Neural progenitor cell (in vitro differentiated cells): ENCODE results near the gene AQP12B.

Experiments used
- EZH2 ChIP-seq: fragments of 200-600 bp; sonication (generic); IDR thresholded peaks from 2 replicates; pipeline ENCODE4 v1.6.1; 2017; ENCODE audit warnings: antibody characterized with exemption, mild to moderate bottlenecking, moderate library complexity
- EZH2phosphoT487 ChIP-seq: fragments of 200-600 bp; sonication (generic); IDR thresholded peaks from 2 replicates; pipeline ENCODE4 v1.6.1; 2017; ENCODE audit warnings: antibody characterized with exemption
- TF ChIP-seq, protein P1 (sequence below): fragments of 200-600 bp; sonication (generic); IDR thresholded peaks from 2 replicates; pipeline ENCODE4 v1.5.1; 2017; ENCODE audit warnings: antibody characterized with exemption, mild to moderate bottlenecking

DNA sequence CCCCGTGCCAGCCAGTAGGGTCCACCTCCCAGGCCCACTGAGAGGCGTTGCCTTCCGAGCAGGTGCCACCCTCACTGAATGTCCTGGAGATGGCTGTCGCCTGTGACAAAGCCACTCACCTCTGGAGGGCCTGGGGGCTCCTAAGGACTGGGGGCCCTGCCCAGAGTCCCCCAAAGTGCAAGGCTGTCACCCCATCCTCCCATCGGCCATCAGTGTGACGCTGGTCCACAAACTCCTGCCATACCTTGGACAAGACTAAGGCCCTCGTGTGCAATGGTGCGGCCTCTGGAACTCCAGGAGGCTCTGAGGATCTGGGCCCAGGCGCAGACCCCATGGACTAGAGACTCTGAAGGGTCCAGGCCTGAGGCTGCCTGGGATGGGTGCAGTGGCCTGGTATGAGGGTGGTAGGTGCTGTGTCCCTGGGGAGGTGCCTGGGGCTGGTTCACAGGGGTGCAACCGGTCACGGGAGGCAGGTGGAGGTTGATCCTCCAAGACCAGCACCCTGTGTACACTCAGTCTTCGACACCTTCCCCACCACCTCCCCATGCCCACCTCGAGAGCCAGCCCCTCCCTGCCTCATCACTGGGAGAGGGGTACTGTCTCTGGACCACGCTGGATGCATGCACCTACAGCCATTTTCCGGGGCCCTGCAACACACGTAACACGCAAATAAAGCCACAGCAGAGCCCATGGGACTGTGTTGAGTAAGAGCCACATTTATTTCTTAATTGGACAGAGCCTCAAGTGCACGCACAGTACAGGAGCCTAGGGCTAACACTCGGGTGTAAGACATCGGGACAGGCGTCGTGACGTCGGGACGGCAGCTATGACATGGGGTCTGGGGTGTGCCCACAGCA lies 30.6 kb upstream of the AQP12B start:
- TF ChIP-seq EZH2 = no peak
- TF ChIP-seq, protein P1, sequence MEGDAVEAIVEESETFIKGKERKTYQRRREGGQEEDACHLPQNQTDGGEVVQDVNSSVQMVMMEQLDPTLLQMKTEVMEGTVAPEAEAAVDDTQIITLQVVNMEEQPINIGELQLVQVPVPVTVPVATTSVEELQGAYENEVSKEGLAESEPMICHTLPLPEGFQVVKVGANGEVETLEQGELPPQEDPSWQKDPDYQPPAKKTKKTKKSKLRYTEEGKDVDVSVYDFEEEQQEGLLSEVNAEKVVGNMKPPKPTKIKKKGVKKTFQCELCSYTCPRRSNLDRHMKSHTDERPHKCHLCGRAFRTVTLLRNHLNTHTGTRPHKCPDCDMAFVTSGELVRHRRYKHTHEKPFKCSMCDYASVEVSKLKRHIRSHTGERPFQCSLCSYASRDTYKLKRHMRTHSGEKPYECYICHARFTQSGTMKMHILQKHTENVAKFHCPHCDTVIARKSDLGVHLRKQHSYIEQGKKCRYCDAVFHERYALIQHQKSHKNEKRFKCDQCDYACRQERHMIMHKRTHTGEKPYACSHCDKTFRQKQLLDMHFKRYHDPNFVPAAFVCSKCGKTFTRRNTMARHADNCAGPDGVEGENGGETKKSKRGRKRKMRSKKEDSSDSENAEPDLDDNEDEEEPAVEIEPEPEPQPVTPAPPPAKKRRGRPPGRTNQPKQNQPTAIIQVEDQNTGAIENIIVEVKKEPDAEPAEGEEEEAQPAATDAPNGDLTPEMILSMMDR = no peak
- no peak for TF ChIP-seq EZH2phosphoT487
